HG03045 (cell line): Measurements from ENCODE around the gene GLDN.

Experiments
- ATAC-seq: cut with Tn5 transposase; IDR thresholded peaks from one replicate; pipeline ENCODE4 v1.9.1; 2021; ENCODE audit warnings: mild to moderate bottlenecking, moderate library complexity; ENCODE audit not compliant: unreplicated experiment

The GLDN gene

GRCh38 chr15:51322621-51323296, 18.7 kb upstream of the GLDN start:
- ATAC-seq, result no peak

DNA sequence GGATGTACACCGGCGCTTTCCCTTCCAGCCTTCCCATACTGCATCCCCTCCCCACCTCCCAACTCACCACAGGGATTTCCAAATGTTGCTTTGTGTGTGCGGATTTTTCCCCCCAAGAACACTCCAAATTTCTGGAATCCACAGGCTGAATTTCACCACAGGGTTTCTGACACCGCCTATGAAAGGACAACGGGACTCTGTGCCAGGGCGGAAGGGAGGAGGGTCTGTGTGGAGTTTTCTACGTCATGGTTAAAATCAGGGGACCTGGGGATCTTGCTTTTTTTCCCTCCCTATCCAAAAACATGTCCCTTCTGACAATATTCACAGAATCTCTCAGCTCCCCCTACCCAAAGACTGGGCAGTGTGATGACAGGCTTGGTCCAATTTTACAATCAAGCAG, 17.7 kb upstream of the GLDN start:
- ATAC-seq, result no peak

DNA sequence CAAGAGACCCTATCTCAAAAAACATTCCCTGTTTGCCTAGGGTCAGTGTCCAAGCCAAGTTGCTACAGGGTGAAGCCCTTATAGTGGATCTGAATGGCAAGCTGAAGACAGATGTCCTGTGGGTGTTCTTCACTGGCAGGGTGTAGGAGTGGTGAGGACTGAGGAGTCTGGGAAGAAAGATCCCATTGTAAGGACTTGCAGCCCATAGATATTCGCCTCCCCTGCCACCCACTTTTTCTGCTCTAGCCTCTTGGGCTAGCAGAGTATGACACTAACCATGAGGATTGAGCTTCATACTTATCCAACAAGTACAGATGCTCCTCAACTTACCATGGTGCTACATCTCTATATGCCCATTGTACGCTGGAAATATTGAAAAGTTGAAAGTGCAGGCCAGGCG, 16.3 kb upstream of the GLDN start:
- ATAC-seq, result no peak

DNA sequence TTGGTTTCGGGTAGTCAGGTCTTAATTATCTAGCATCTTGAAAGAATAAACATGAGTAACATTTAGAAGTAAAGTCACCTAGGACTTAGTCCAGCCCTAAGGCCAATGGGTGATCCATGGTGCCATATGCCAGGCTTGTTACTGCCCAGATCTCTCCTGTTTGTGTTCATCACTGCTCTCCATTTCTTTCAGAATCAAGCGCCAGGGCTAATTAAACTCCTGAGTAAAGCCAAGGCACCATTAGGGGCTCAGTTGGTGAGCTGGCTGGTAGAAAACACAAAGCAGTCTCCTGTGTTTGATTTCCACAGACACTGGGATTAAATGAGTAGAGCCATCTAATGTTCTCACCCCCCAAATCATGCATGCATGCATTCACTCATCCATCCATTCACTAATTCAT, 14.4 kb upstream of the GLDN start:
- no peak for ATAC-seq

- no peak for ATAC-seq
These were observed 12.5 kb upstream of the GLDN start for GRCh38 chr15:51328926-51329325.

- ATAC-seq, result no peak
These were observed 10.3 kb upstream of the GLDN start for GRCh38 chr15:51331141-51331540.

GRCh38 chr15:51332206-51333147, 9.0 kb upstream of the GLDN start:
- ATAC-seq, result no peak

DNA sequence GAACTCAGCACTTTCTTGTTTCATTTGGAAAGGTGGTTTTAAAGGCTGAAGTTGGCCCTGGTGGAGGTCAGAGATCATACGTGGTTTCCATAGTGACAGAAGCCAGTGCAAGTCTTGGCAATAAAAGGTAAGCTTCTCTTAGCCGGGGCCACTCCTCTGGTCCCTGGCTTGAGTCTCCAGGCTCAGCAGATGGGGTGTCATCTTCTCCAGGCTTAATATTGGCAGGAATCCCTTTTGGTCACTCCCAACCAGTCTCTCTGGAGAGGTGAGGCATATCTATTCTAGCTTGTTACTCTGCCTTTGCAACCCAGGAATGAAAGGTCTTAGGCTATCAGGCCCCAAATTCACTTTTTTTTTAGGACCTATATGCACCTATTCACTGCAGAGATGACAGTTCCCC, 7.9 kb upstream of the GLDN start:
- ATAC-seq, result no peak

DNA sequence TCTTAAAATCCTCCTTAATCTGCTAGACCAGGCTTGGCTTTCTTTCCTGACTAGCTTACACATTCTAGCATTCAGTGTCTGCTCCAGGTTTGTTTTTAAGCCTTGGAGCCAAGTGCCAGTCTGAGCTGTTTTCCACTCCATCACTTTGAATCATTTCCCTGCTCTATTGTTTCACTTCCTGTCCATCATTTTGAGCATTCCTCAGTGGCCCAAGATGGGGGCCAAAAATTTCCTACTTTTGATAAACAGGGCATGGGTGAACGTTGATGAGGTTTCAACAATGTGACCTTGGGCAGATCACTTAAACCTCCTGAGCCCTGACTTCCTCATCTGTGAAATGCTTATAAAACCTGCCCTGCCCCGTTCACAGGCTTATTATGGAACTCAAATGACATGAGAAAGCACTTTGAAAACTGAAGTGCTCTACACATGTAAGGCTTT, 7.4 kb upstream of the GLDN start:
- no peak for ATAC-seq

DNA sequence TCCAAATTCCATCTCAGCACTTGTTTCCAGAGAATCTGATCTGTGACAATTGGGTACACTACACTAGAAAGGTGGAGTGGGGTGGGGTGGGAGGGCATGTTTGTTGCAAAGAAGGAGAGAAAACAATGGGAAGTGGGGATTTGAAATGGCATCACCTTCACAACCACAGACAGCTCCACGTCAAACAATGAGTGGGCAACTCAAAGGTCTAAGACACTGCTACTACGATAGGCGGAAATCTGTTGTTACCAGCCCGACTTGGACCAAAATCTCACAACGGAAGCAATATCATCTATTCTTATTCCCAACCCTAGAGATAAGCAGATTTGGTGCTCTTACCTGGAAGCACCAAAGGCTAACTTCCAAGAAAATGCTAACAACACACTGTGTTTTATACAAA, 6.4 kb upstream of the GLDN start:
- no peak for ATAC-seq

DNA sequence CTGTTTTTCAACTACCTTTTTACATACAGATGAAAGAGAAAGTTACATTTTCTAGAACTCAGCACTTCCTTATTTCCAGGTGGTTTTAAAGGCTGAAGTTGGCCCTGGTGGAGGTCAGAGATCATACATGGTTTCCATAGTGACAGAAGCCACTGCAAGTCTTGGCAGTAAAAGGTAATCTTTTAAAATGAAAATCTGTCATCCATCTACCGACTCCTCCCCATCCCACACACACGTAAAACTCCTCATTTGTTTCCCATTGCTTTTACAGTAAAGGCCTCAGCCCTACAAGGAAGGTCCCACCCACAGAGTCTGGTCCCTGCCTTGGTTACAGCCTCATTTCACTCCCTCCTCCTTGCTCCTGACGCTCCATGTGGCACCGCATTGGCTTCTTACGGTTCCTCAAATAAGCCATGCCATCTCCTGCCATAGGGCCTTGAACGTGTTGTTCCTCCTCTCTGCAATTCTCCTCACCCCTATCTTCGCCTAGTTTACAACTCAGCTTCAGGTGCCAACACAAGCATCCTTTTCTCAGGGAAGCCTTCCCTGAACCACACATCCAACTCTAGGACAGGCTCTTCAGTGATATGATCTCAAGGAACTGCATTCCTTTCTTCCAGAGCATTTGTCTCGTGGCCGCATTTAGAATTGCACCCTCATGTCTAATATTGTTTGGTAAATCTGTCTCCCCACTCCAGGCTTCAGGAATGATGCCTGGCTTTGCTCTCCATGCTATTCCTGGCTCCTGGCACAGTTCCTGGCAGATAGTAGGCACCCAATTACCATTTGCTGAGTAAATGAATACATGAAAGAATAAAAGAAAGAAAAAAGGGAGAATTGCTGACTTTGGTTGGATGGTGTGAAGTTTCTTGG, 5.7 kb upstream of the GLDN start:
- peak; percentile 65 for ATAC-seq

DNA sequence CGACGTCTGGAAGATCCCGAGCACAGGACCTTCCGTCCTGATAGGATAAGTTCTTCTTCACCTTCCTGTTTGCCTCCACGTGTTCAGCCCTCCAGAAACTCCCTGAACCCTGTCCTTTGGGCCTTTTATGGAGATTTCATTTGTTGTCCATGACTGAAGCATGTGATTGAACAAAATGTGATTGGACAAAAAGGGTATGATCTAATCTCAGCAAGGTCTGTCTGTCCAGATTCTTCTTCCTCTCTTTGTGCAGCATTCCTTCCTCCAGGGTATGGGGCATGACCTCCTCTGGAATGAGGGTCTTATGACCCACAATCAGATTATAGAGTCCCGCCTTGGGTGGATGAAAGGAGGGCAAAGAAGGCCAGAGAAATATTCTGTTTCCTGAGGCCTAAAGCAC, 3.0 kb upstream of the GLDN start, which contains the start of gene CYP19A1:
Gene CYP19A1 (minus strand): TSS at position 101 of the 400 bp plus-strand sequence. CDS start 95,684 bp downstream, outside the sequence.
- ATAC-seq, result no peak

GRCh38 chr15:51342227-51342999, 958 bp downstream of the GLDN start:
- ATAC-seq, result no peak

DNA sequence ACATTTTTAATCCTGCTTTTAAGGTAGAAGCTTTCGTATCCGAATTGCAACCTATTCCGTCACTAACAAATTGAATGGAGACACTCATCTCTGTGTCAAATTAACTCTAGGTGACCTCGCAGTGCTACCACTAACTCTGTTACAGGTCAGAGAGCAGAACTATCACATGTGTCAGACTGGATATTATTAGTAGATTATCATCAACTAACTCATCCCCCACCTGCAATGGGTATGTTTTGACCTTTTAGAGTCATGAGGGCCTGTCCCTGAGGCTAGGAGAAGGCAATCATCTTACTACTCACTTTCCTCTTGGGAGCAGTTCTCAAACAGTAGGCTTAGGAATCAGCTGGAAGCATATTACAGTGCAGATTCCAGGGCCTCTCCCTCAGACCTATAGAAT, 2.0 kb downstream of the GLDN start:
- ATAC-seq, result no peak

DNA sequence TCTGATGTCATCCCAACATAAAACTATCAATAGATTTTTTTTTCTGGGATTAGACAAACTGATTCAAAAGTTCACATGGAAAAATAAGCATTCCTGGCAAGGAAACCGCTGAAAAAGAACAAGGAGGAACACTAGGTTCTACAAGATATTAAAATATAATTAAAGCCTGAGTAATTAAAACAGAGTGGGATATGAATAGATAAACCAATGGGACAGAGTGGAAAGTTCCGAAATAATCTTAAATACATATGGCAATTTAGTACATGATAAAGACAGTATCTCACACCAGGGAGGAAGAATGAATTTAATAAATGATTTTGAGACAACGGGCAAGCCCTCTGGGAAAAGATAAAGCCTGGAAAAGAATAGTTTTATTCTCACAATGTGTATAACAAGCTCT, 4.7 kb downstream of the GLDN start:
- no peak for ATAC-seq

- ATAC-seq, result peak; percentile 93
These were observed 7.2 kb downstream of the GLDN start for GRCh38 chr15:51348688-51349087.

DNA sequence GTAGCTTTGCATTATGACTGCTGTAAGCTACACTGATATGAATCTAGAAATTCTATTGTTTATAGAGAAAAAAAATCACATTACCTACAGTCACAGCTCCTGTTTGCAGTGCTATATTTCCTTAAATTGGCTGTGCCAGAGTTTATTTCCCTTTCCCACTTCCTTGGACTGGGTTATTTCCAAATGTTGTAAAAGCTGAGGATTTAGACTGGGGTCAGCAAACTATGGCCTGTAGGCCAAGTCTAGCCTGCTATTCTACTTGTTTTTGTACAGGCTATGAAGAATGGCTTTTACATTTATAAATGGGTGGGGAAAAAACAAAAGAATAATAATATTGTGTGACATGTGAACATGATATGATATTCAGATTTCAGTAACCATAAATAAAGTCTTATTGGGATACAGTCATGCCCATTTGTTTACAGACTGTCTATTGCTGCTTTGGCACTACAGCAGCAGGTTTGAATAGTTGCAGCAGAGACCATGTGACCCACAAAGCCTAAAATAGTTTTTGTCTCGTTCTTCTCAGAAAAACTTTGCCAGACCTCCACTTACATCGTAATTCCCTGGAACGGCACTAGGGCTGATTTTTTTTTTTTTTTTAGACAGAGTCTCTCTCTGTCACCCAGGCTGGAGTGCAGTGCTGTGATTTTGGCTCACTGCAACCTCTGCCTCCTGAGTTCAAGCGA, 7.8 kb downstream of the GLDN start:
- ATAC-seq, result no peak

DNA sequence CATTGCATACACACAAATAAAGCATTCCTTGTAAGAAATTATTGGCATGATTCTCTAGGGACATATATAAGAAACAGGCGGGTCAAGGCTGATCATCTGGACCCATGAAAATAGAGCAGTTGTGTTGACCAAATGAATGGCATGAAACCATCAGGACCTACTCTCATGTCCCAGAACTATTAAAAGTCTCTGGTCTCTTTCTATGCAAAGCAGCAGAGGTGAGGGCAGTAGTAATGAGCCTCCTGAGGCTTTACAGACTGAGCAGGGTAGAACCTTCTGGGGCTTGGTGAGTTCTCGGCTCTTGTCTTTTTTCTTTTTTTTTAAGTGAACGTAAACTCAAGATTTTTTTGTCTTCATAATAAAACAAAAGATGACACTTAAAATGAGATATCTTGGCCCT, 9.3 kb downstream of the GLDN start:
- no peak for ATAC-seq

DNA sequence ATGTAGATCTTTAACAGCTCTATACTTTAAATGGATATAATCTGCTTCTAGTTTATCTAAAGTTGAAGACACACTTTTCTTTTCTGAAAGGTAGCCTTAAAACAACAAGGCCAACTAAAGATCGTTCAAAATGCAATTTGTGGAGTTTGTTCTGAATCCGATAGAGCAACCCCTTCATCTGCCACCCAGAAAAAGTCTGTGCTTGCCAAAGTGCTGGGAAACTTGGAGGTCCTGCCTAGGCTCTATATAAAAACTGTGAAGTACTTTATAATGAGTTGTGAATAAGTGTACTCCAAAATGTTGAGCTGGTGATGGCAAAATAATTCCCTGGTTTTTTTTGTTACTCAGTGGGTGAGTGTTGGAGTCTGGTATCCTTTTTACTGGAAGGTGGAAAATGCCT, 12.5 kb downstream of the GLDN start:
- no peak for ATAC-seq

- no peak for ATAC-seq
These were observed 13.6 kb downstream of the GLDN start for GRCh38 chr15:51355096-51355495.
